Measurements from ENCODE around the gene BRD4.

GRCh38 chr19:15245370-15246197 lies 86.8 kb downstream of the BRD4 start:
- TF ChIP-seq CTCF (IDR thresholded peaks at IDR 0.05) (no peak), POLR2A (IDR thresholded peaks at IDR 0.05; ENCODE audit: low read depth) (no peak), POLR2AphosphoS5 (IDR thresholded peaks at IDR 0.05) (no peak)

All from esophagus muscularis mucosa (tissue), 3 donors.